K562 (cell line): ENCODE measurements around the gene SLC38A7. TPM values are rescaled to one million over a fixed set of nuclear protein-coding genes. Genes with fewer than 3 reads are reported as not detected.

Source experiments
- ATAC-seq: fragments of 200-7000 bp; cut with Tn5 transposase; 3 replicates; pipeline ENCODE4 v1.9.1; 2020; ENCODE audit warnings: moderate library complexity
- BruUV-seq: library from RNA; stranded (reverse); fragments of 400-500 nt; replicated peaks from 2 replicates; lab custom pipeline; 2021; lab: Mats Ljungman, UMichigan
- CTCF ChIA-PET: fragments of 300-600 bp; formaldehyde crosslinking; extraction: SDS; loops from one replicate; lab custom pipeline; 2021; ENCODE audit warnings: low intra/inter-chr PET ratio; lab: Yijun Ruan, JAX
- POLR2A ChIA-PET: fragments of 300-600, 350-650 bp; sonication (Branson Sonifier 250); formaldehyde crosslinking; extraction: SDS; loops from one replicate; lab custom pipeline; 2021; ENCODE audit warnings: antibody characterized with exemption, inconsistent platforms; lab: Yijun Ruan, JAX
- DNase-seq, 4 experiments: peaks; one replicate each; pipeline versions ENCODE4 v3.0.0 to v3.0.0-alpha.2; 2011 to 2018; ENCODE audit warnings: low spot score in 3 of 4, mixed read lengths in 3 of 4; ENCODE audit errors: extremely low read depth in 1 of 4
- FAIRE-seq: peaks from 2 replicates; lab custom pipeline; 2011; peaks lifted over from hg19 to GRCh38; lab: Jason Lieb, UNC
- H2AFZ ChIP-seq: 2 replicates; pipeline ENCODE4 v1.6.0; 2011; ENCODE audit warnings: low read depth, low read length, control low read depth, inconsistent platforms
- H3K27ac ChIP-seq: fragments of 200-600 bp; 3 replicates; pipeline ENCODE4 v1.8.0; 2011; ENCODE audit warnings: low read depth, mild to moderate bottlenecking, control low read depth, inconsistent platforms, low read length, moderate library complexity, mixed read lengths; ENCODE audit errors: extremely low read depth
- H3K27me3 ChIP-seq, 2 experiments: fragments of 300-600 bp in 1 of 2; 2 replicates in 1 of 2; 3 replicates in 1 of 2; pipeline versions ENCODE4 v1.6.0 to v1.8.0; 2011; ENCODE audit warnings: inconsistent platforms in 2 of 2, low read length in 2 of 2, mild to moderate bottlenecking in 1 of 2, mixed read lengths in 1 of 2, moderate library complexity in 1 of 2; ENCODE audit not compliant: control insufficient read depth in 2 of 2, insufficient read depth in 2 of 2
- H3K36me3 ChIP-seq: fragments of 300-600 bp; 3 replicates; pipeline ENCODE4 v1.8.0; 2011; ENCODE audit warnings: mild to moderate bottlenecking, low read length, inconsistent platforms; ENCODE audit not compliant: control insufficient read depth, insufficient read depth
- H3K4me1 ChIP-seq, 2 experiments: fragments of 200-600 bp in 1 of 2; replicated peaks in 1 of 2; 2 replicates in 1 of 2; 3 replicates in 1 of 2; pipeline versions ENCODE4 v1.5.1 to v1.8.0; 2011; ENCODE audit warnings: inconsistent platforms in 2 of 2, low read length in 2 of 2, mild to moderate bottlenecking in 1 of 2, mixed read lengths in 1 of 2, moderate library complexity in 1 of 2; ENCODE audit not compliant: control insufficient read depth in 2 of 2, insufficient read depth in 2 of 2
- H3K4me2 ChIP-seq: 2 replicates; pipeline ENCODE4 v1.6.1; 2011; ENCODE audit warnings: low read length, control low read depth, inconsistent platforms, mixed read lengths; ENCODE audit not compliant: insufficient read depth
- H3K4me3 ChIP-seq: fragments of 200-600 bp; sonication (generic), shearing (Covaris generic); 2 replicates; pipeline ENCODE4 v1.5.1; 2016; ENCODE audit warnings: control low read depth, inconsistent platforms
- H3K79me2 ChIP-seq: fragments of 200-600 bp; 3 replicates; pipeline ENCODE4 v1.8.0; 2011; ENCODE audit warnings: low read length, inconsistent platforms; ENCODE audit not compliant: control insufficient read depth, insufficient read depth
- H3K9ac ChIP-seq, 2 experiments: 2 replicates each; pipeline versions ENCODE4 v1.6.0 to v1.6.1; 2011; ENCODE audit warnings: low read depth in 2 of 2, low read length in 2 of 2, control low read depth in 1 of 2, inconsistent platforms in 1 of 2, mild to moderate bottlenecking in 1 of 2, mixed read lengths in 1 of 2; ENCODE audit not compliant: insufficient read depth in 1 of 2
- H3K9me1 ChIP-seq: one replicate; pipeline ENCODE4 v1.6.0; 2011; ENCODE audit warnings: inconsistent platforms, mild to moderate bottlenecking, low read length, moderate library complexity; ENCODE audit not compliant: control insufficient read depth, insufficient read depth
- H3K9me3 ChIP-seq: replicated peaks from 2 replicates; pipeline ENCODE4 v1.5.1; 2011; ENCODE audit warnings: low read depth, low read length, inconsistent platforms; ENCODE audit not compliant: control insufficient read depth, insufficient read depth
- H4K20me1 ChIP-seq: replicated peaks from 2 replicates; pipeline ENCODE4 v1.6.1; 2011; ENCODE audit warnings: low read length, inconsistent platforms, mixed read lengths; ENCODE audit not compliant: control insufficient read depth, insufficient read depth
- DEAF1 ChIP-seq: fragments of 450-650 bp; formaldehyde crosslinking; IDR thresholded peaks from 2 replicates; pipeline ENCODE4 v1.4.0; 2020; ENCODE audit warnings: mild to moderate bottlenecking, moderate library complexity
- MAX ChIP-seq: sonication (generic); formaldehyde crosslinking; IDR thresholded peaks from 2 replicates; pipeline ENCODE4 v1.9.0; 2022; ENCODE audit warnings: mild to moderate bottlenecking, missing genetic modification reagents
- MCM2 ChIP-seq: fragments of 450-650 bp; IDR thresholded peaks from 2 replicates; pipeline ENCODE4 v1.6.1; 2017; ENCODE audit warnings: low read depth, mild to moderate bottlenecking
- MLLT1 ChIP-seq, 2 experiments: fragments of 450-650 bp; IDR thresholded peaks; 2 replicates each; pipeline ENCODE4 v1.6.1; 2016
- PKNOX1 ChIP-seq: fragments of 450-650 bp; IDR thresholded peaks from 2 replicates; pipeline ENCODE4 v1.6.1; 2016
- RBM25 ChIP-seq: fragments of 200-400 bp; formaldehyde crosslinking; IDR thresholded peaks from 2 replicates; pipeline ENCODE4 v1.6.1; 2018; ENCODE audit warnings: low read length, low read depth, moderate library complexity; ENCODE audit not compliant: severe bottlenecking
- SIN3A ChIP-seq, 2 experiments: fragments of 150-350 bp in 1 of 2; IDR thresholded peaks; 2 replicates each; pipeline ENCODE4 v1.6.1; 2011 to 2016; ENCODE audit warnings: borderline replicate concordance in 2 of 2, low read depth in 2 of 2, low read length in 2 of 2, mild to moderate bottlenecking in 2 of 2, moderate library complexity in 2 of 2; ENCODE audit not compliant: control insufficient read depth in 1 of 2
- TEAD4 ChIP-seq, 2 experiments: sonication (generic) in 1 of 2; formaldehyde crosslinking in 1 of 2; IDR thresholded peaks; 2 replicates each; pipeline versions ENCODE4 v1.6.1 to v1.8.0; 2012 to 2022; ENCODE audit warnings: borderline replicate concordance in 1 of 2, inconsistent platforms in 1 of 2, low read length in 1 of 2, mild to moderate bottlenecking in 1 of 2, missing genetic modification reagents in 1 of 2
- ZBTB11 ChIP-seq, 3 experiments: fragments of 200-800 bp in 1 of 3; fragments of 250-450 bp in 1 of 3; fragments of 450-650 bp in 1 of 3; sonication (Bioruptor Pico) in 1 of 3; sonication (Bioruptor generic) in 1 of 3; formaldehyde crosslinking in 1 of 3; IDR thresholded peaks; 2 replicates each; pipeline versions ENCODE4 v1.6.1 to v1.8.0; 2016 to 2022; ENCODE audit warnings: mild to moderate bottlenecking in 2 of 3, missing genetic modification characterization in 2 of 3, missing compliant biosample characterization in 1 of 3, moderate library complexity in 1 of 3
- ZFP36 ChIP-seq: fragments of 150-350 bp; IDR thresholded peaks from 2 replicates; pipeline ENCODE4 v1.6.1; 2018; ENCODE audit warnings: low read length, low read depth; ENCODE audit not compliant: partially characterized antibody
- ZNF121 ChIP-seq: sonication (generic); formaldehyde crosslinking; conservative IDR thresholded peaks from 2 replicates; pipeline ENCODE4 v1.8.0; 2022; ENCODE audit warnings: missing genetic modification reagents
- WGBS: fragments of 100-300 bp; shearing (Covaris generic); methylation state at CpG from one replicate; pipeline ENCODE4 v1.1.6; 2016; ENCODE audit warnings: low coverage, mixed read lengths; ENCODE audit not compliant: insufficient coverage; ENCODE audit errors: missing lambda C conversion rate; 5-methylcytosine and 5-hydroxymethylcytosine counted together
- in situ Hi-C: fragments of 300-500 bp; cut with MboI; formaldehyde crosslinking; loops from 4 replicates; pipeline ENCODE4 v1.15.0; 2018; ENCODE audit warnings: inconsistent platforms, mixed read lengths
- intact Hi-C: fragments of 100-400 bp; cut with micrococcal nuclease; formaldehyde crosslinking; loops from 2 replicates; pipeline ENCODE4 v1.14.2; 2022
- polyA plus RNA-seq, 8 experiments: library from polyadenylated mRNA; depleted of rRNA in 4 of 8; stranded (reverse) in 5 of 8; unstranded in 3 of 8; fragments of >200 nt; fragmentation: Nextera tagmentation in 2 of 8; fragmentation: Illumina TruSeq in 1 of 8; extraction: Ambion mirVana in 2 of 8; extraction: Trizol in 1 of 8; gene quantifications; 2 replicates each; pipeline versions ENCODE4 v1.2.1 to v1.2.3, GENCODE V29; 2011 to 2014; ENCODE audit warnings: inconsistent platforms in 1 of 8, missing spikeins in 1 of 8
- total RNA-seq, 7 experiments: library from RNA; depleted of rRNA in 6 of 7; stranded (reverse); fragments of >200 nt in 6 of 7; fragmentation: Illumina TruSeq in 2 of 7; extraction: Trizol in 2 of 7; gene quantifications; 2 replicates each; pipeline versions ENCODE4 v1.2.1 to v1.2.3, GENCODE V29; 2011 to 2021; ENCODE audit warnings: low replicate concordance in 1 of 7

Gene SLC38A7
- total and polyA plus RNA-seq, 9 of the 15 experiments (the other 6 are each of a cell fraction or from before 2014, with no cell fraction given): 2.7 to 12.2 (median 6.5) TPM

GRCh38 chr16:58723109-58723508 is 38.5 kb upstream of the SLC38A7 start:
- in situ Hi-C loops: no loop called here

More at GRCh38 chr16:58723109-58723508, 38.5 kb upstream of the SLC38A7 start:
- H3K9me3 ChIP-seq: no peaks in the 10 kb centered on the region
- intact Hi-C loops: no loop called here
- 29% methylated on average over 3 of the region's 3 CpGs for WGBS
- no peak overlapping the region for H3K4me3 ChIP-seq
- TF ChIP-seq MLLT1 (IDR thresholded peaks at IDR 0.05): no peak
- no peak for TF ChIP-seq ZNF121 (CRISPR knock-in tag)
- no peak for TF ChIP-seq SIN3A (IDR thresholded peaks at IDR 0.05; ENCODE audit: borderline replicate concordance in 2 of 2, control insufficient read depth in 1 of 2, low read depth in 2 of 2, low read length in 2 of 2)
- no peak for TF ChIP-seq DEAF1
- no peak for TF ChIP-seq ZFP36
- TF ChIP-seq MAX (CRISPR knock-in tag): no peak
- no peak for TF ChIP-seq TEAD4 (IDR thresholded peaks at IDR 0.05; ENCODE audit: low read length)
- no peak for TF ChIP-seq TEAD4 (CRISPR knock-in tag; IDR thresholded peaks at IDR 0.05; ENCODE audit: borderline replicate concordance)
- TF ChIP-seq PKNOX1: no peak
- no peak for TF ChIP-seq ZBTB11 (CRISPR knock-in tag; IDR thresholded peaks at IDR 0.05)
- no peak for TF ChIP-seq RBM25
- TF ChIP-seq MCM2: no peak
- BruUV-seq: no TSS peak
- DNase-seq (no peak), FAIRE-seq (no peak), ATAC-seq (no peak)
- CTCF ChIA-PET: no interaction called here
- H2AFZ ChIP-seq: no peak overlapping the region
- POLR2A ChIA-PET: interaction anchor here (1.2 kb wide), 1 partner anchor 10 kb away, joined by 3 read pairs; no protein-coding TSS in a partner anchor
- H3K36me3 ChIP-seq: peaks cover 78% of the 10 kb centered on the region
- no peaks in the 10 kb centered on the region; the same call in 1 of the 2 replicates for H4K20me1 ChIP-seq
- H3K4me2 ChIP-seq: no peak overlapping the region
- H3K79me2 ChIP-seq: peaks cover 18% of the 10 kb centered on the region
- H3K9ac ChIP-seq: no peak overlapping the region
- H3K27ac ChIP-seq: no peak overlapping the region
- H3K9me1 ChIP-seq: no peaks in the 10 kb centered on the region
- H3K4me1 ChIP-seq: no peaks in the 10 kb centered on the region
- no peaks in the 10 kb centered on the region for H3K27me3 ChIP-seq
